Right lung (tissue), 10 donors: ENCODE measurements around the gene BABAM2. TPM values are rescaled to one million over a fixed set of nuclear protein-coding genes. Genes with fewer than 3 reads are reported as not detected.
"Not testable (repeated sequence)": the region's sequence is repeated elsewhere in the genome, so short reads cannot be mapped to it uniquely, and the experiment has no call there.

Experiments
- DNase-seq, 2 donors: peaks; one replicate each; pipeline ENCODE4 v3.0.0-alpha.2; 2013
- long read RNA-seq, 8 donors: transcript quantifications; one replicate each; lab custom pipeline, GENCODE V29; 2026
- polyA plus RNA-seq, 5 donors: library from polyadenylated mRNA; unstranded; fragments of 120-200 nt; gene quantifications; one replicate each; pipeline versions ENCODE4 v1.2.1 to v1.2.3, GENCODE V29; 2013; ENCODE audit warnings: inconsistent platforms in 1 of 5, low replicate concordance in 1 of 5; ENCODE audit not compliant: insufficient read length in 5 of 5, insufficient read depth in 1 of 5

The BABAM2 gene
- 10 to 100 TPM; 26.9 to 29.0 (median 27.3) TPM for polyA plus RNA-seq
- long read RNA-seq, donor 1, transcript BABAM2-204 (12 exons, 1,657 nt) = major isoform, 5 of 25 reads
- long read RNA-seq, donor 1, partial matches to known transcripts = 19 of 25 reads
- long read RNA-seq, donor 1, other reads (novel, unspliced or antisense) = 0 of 25 reads
- long read RNA-seq, donor 2, partial matches to known transcripts = 0 of 4 reads
- long read RNA-seq, donor 2, other reads (novel, unspliced or antisense) = 0 of 4 reads
- long read RNA-seq, donor 3, transcript BABAM2-204 (12 exons, 1,657 nt) = major isoform, 7 of 19 reads
- long read RNA-seq, donor 3, partial matches to known transcripts = 10 of 19 reads
- long read RNA-seq, donor 3, other reads (novel, unspliced or antisense) = 0 of 19 reads
- long read RNA-seq, donor 4, partial matches to known transcripts = 11 of 13 reads
- long read RNA-seq, donor 4, other reads (novel, unspliced or antisense) = 0 of 13 reads
- long read RNA-seq, donor 5, partial matches to known transcripts = 0 of 5 reads
- long read RNA-seq, donor 5, other reads (novel, unspliced or antisense) = 0 of 5 reads
- long read RNA-seq, donor 6, transcript BABAM2-204 (12 exons, 1,657 nt) = major isoform, 11 of 26 reads
- long read RNA-seq, donor 6, partial matches to known transcripts = 8 of 26 reads
- long read RNA-seq, donor 6, other reads (novel, unspliced or antisense) = 0 of 26 reads
- long read RNA-seq, donor 7, transcript BABAM2-204 (12 exons, 1,657 nt) = major isoform, 7 of 9 reads
- long read RNA-seq, donor 7, partial matches to known transcripts = 0 of 9 reads
- long read RNA-seq, donor 7, other reads (novel, unspliced or antisense) = 0 of 9 reads
- long read RNA-seq, donor 8, partial matches to known transcripts = 0 of 4 reads
- long read RNA-seq, donor 8, other reads (novel, unspliced or antisense) = 0 of 4 reads

DNA sequence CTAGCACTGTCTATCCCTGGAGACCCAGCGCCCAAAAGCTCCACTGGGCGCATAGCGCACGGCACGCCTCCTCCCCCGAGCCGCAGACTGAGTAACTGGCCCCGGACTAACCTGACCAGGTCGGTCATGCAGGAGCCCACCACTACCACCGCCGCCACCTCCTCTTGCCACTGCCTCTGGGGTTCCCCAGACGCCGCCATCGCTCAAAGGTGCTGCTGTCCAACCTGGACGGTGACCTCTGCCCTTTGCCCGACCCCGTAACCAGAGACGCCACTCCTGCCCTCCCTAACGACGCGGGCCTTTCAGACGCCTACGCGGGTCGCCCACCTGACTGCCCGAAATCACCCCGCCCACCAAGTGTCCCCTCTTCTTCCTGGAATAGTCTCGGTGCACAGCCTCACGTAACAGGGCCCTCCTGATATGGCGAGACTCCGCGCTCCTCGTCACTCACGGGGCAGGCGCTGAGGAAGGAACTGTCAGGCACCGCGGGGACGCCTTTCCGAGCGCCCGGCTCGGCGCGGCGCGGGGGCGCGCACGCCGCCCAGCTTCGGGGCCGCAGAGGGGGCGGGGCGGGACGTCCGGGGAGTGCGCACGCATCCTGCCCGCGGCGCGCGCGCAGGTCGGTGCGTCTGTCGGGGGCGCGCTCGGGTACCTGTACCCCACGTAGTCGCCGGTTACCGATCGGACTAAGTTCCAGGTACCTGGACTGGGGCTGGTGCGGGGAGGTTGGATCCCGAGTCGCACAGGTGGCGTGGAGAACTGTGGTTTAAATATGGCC is at the start of gene BABAM2, which contains the start of gene RBKS:
BABAM2 (plus strand) TSS at position 584 of the 778 bp plus-strand sequence. CDS start 3,828 bp downstream, outside the sequence.
RBKS (minus strand) TSS at position 242 of the 778 bp plus-strand sequence; CDS start at position 200, 42 bp downstream.
- peak; percentile 89 for DNase-seq

DNA sequence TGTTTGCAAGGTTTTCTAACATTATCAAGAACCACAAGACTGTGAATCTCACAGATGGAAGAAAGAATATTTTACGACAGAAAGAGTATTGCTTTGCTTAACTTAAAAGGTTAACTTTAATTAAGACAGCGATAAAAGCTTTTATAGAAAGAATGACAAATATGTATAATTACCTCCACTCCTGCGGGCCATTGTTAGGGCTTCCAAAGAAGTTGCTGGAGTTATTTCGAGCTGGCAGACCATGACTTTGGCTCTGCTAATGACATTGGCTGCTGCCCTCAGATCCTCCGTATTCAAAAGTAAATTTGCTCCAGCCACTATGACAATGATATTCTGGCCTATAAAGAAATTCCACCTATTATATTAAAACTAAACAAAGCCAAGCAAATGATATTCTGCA is 47.6 kb upstream of the BABAM2 start:
- no peak for DNase-seq

- DNase-seq = no peak
These were observed 46.5 kb upstream of the BABAM2 start for GRCh38 chr2:27843992-27844391.

- no peak for DNase-seq
These were observed 45.7 kb upstream of the BABAM2 start for GRCh38 chr2:27844821-27845255.

DNA sequence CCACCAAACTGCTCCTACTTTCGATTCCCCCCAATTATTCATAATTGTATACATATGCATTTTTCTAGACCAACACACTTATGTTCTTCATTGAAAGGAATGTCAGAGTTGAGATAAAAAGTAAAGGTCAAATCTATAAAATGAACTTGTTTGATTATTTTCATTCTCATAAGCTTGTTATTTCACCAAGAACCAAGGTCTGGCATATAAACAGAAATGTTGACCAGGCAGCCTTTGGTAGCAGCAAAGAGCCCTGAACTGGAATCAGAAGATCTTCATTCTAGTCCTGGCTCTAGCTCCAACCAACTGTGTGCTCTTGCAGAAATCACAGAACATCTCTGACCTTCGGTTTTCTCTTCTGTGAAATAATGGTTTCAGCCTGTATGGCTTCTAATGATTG is 43.2 kb upstream of the BABAM2 start:
- DNase-seq = no peak

- DNase-seq = no peak
These were observed 40.8 kb upstream of the BABAM2 start for GRCh38 chr2:27849558-27850205.

DNA sequence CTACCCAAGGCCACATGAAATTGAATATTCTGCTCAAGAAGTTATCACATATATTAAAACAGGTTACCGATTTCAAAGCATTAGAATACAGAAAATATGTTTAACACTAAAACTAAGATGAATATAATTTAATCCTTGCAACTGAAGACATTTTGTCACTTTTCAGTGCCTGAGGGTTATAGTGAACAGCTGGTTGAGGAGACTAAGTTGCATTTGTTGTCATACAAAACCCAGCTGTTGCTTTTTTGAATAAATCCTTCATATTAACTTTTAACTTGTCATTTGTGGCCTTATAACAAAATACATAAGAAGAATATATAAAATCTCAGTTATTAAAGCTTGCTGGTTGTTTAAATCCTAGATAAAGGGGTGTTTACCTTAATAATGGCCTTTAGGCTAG is 37.8 kb upstream of the BABAM2 start:
- DNase-seq = peak; percentile 18 to 20

- DNase-seq = peak in 1 of 2 donors; percentile 5
These were observed 36.2 kb upstream of the BABAM2 start for GRCh38 chr2:27854229-27854862.

- DNase-seq = no peak
These were observed 35.1 kb upstream of the BABAM2 start for GRCh38 chr2:27855476-27855875.

- DNase-seq = no peak
These were observed 34.1 kb upstream of the BABAM2 start for GRCh38 chr2:27856386-27856785.

- DNase-seq = no peak
These were observed 33.6 kb upstream of the BABAM2 start for GRCh38 chr2:27856956-27857355.

- no peak for DNase-seq
These were observed 32.9 kb upstream of the BABAM2 start for GRCh38 chr2:27857417-27858172.

DNA sequence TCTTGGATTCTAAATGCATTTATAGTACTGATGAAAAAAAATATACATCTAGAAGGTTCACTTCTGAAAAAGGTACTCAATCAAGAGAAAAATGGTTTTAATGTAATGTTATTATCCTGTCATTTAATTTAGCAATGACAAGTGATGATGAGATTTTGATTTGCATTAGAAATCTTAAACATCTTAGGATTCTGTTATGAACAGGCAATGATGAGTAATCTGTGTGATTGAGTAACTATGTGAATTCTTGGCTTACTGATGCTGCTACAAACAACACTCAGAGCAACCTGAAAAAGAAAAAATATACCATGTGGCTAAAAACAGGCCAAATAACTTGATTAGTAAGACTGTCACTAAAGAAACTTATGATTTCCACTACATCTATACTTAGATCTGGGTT is 30.4 kb upstream of the BABAM2 start:
- no peak for DNase-seq

GRCh38 chr2:27863146-27863545 is 27.4 kb upstream of the BABAM2 start:
- peak; percentile 1 to 7 for DNase-seq

DNA sequence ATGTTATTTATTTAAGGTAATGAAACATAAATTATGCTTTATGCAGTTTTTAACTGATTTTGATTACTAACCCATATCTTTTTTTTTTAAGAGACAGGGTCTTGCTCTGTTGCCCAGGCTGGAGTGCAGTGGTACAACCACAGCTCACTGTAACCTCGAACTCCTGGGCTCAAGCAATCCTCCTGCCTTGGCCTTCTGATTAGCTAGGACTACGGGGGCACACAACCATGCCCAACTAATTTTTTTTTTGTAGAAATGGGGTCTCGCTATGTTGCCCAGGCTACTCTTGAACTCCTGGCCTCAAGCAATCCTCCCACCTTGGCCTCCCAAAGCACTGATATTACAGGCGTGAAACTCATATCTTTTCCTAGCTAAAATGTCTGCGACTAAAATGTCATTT is 26.6 kb upstream of the BABAM2 start:
- not testable (repeated sequence) for DNase-seq

- DNase-seq = no peak
These were observed 24.3 kb upstream of the BABAM2 start for GRCh38 chr2:27866237-27866636.

GRCh38 chr2:27869763-27870162 is 20.8 kb upstream of the BABAM2 start:
- no peak for DNase-seq

GRCh38 chr2:27870724-27871123 is 19.8 kb upstream of the BABAM2 start:
- no peak for DNase-seq

- DNase-seq = no peak
These were observed 18.7 kb upstream of the BABAM2 start for GRCh38 chr2:27871802-27872201.

DNA sequence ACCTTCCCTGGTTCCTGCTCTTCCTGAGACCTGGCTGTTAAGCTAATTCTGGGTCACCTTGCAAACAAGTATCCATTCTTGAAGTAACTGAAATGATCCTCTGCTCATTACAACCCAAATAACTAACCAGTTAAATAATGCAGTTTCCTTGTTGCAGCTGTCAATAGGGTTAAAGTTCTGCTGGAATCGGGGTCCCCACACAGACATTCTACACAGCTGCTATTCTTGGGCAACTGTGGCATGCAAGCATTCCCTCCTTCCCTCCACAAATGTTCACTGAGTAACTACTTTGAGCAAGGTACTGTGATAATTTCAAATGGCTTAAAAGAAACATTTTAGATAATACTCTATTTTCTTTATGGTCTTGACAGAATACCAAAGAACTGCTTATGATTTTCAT is 17.4 kb upstream of the BABAM2 start:
- DNase-seq = no peak
